OCI-LY3 (cell line): ENCODE measurements around the gene ATP12A.

Source experiments
- H2AFZ ChIP-seq: fragments of 200-600, 300-600 bp; shearing (Covaris generic); 2 replicates; pipeline ENCODE4 v1.6.0; 2014; ENCODE audit warnings: antibody characterized with exemption, low read depth, low read length
- H3K27ac ChIP-seq: fragments of 200-600, 300-600 bp; sonication (generic); 2 replicates; pipeline ENCODE4 v1.5.1; 2014; ENCODE audit warnings: mild to moderate bottlenecking, low read length, moderate library complexity, mixed read lengths
- H3K27me3 ChIP-seq: fragments of 200-600, 300-600 bp; sonication (generic); 2 replicates; pipeline ENCODE4 v1.6.1; 2014; ENCODE audit warnings: low read depth, low read length, mixed read lengths
- H3K36me3 ChIP-seq: fragments of 200-600, 300-600 bp; sonication (generic); replicated peaks from 2 replicates; pipeline ENCODE3; 2014; ENCODE audit warnings: low read depth, low read length, mixed read lengths
- H3K4me1 ChIP-seq: fragments of 300-600, 200-600 bp; sonication (generic); 2 replicates; pipeline ENCODE4 v1.6.1; 2014; ENCODE audit warnings: low read length, mixed read lengths
- H3K4me2 ChIP-seq: fragments of 200-600, 300-600 bp; sonication (generic); 2 replicates; pipeline ENCODE4 v1.6.1; 2014; ENCODE audit warnings: low read length, mixed read lengths
- H3K4me3 ChIP-seq: fragments of 300-600, 200-600 bp; sonication (generic); 2 replicates; pipeline ENCODE4 v1.5.1; 2014; ENCODE audit warnings: antibody characterized with exemption, mild to moderate bottlenecking, low read length, moderate library complexity
- H3K79me2 ChIP-seq: fragments of 300-600, 200-600 bp; shearing (Covaris generic); 2 replicates; pipeline ENCODE4 v1.6.1; 2014; ENCODE audit warnings: mild to moderate bottlenecking, low read length, mixed read lengths
- H3K9ac ChIP-seq: fragments of 300-600, 200-600 bp; shearing (Covaris generic); 2 replicates; pipeline ENCODE4 v1.6.0; 2014; ENCODE audit warnings: mild to moderate bottlenecking, low read length, moderate library complexity
- H3K9me3 ChIP-seq: fragments of 200-600, 300-600 bp; shearing (Covaris generic); 2 replicates; pipeline ENCODE4 v1.6.1; 2014; ENCODE audit warnings: low read length, mixed read lengths; ENCODE audit not compliant: insufficient read depth
- H4K20me1 ChIP-seq: fragments of 200-600, 300-600 bp; sonication (generic); 2 replicates; pipeline ENCODE4 v1.6.1; 2016; ENCODE audit warnings: low read length, mixed read lengths; ENCODE audit not compliant: insufficient read depth
- EZH2phosphoT487 ChIP-seq: fragments of 200-600 bp; shearing (Covaris generic); IDR thresholded peaks from 2 replicates; pipeline ENCODE4 v1.6.1; 2018; ENCODE audit warnings: antibody characterized with exemption, mixed run types, low read depth
- TF ChIP-seq, protein P1 (sequence below): fragments of 200-600, 300-600 bp; sonication (generic); IDR thresholded peaks from 2 replicates; pipeline ENCODE4 v1.5.1; 2014; ENCODE audit warnings: antibody characterized with exemption, low read length, low read depth

Gene ATP12A

GRCh38 chr13:24699541-24699940, 19.3 kb downstream of the ATP12A start:
- Histone ChIP-seq H3K4me3 (no peak overlapping the region), H2AFZ (no peak overlapping the region), H3K36me3 (no peaks in the 10 kb centered on the region), H3K9ac (no peak overlapping the region), H4K20me1 (no peaks in the 10 kb centered on the region), H3K4me2 (no peak overlapping the region), H3K4me1 (peaks cover 7% of the 10 kb centered on the region; the same call in 1 of the 2 replicates), H3K79me2 (no peaks in the 10 kb centered on the region), H3K9me3 (no peaks in the 10 kb centered on the region), H3K27ac (no peak overlapping the region), H3K27me3 (peaks cover 37% of the 10 kb centered on the region)
- TF ChIP-seq, protein P1, sequence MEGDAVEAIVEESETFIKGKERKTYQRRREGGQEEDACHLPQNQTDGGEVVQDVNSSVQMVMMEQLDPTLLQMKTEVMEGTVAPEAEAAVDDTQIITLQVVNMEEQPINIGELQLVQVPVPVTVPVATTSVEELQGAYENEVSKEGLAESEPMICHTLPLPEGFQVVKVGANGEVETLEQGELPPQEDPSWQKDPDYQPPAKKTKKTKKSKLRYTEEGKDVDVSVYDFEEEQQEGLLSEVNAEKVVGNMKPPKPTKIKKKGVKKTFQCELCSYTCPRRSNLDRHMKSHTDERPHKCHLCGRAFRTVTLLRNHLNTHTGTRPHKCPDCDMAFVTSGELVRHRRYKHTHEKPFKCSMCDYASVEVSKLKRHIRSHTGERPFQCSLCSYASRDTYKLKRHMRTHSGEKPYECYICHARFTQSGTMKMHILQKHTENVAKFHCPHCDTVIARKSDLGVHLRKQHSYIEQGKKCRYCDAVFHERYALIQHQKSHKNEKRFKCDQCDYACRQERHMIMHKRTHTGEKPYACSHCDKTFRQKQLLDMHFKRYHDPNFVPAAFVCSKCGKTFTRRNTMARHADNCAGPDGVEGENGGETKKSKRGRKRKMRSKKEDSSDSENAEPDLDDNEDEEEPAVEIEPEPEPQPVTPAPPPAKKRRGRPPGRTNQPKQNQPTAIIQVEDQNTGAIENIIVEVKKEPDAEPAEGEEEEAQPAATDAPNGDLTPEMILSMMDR, result no peak
- TF ChIP-seq EZH2phosphoT487, result no peak

DNA sequence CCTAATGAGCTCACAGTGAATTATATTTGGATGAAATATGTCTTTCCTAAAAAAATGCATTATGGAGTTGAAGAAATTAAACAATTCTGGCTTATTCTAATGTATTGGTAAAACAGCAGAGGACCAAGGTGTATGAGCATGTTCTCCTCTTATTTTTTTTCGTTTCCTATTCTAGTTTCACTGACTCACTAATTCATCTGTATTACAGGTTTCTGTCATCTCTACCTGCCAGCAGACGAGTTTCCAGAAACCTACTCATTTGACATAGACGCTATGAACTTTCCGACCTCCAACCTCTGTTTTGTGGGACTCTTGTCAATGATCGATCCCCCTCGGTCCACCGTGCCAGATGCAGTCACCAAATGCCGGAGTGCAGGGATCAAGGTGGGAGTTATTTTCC, 20.3 kb downstream of the ATP12A start:
- no peak overlapping the region for H2AFZ ChIP-seq
- no peak overlapping the region for H3K9ac ChIP-seq
- H3K4me2 ChIP-seq, result no peak overlapping the region
- no peaks in the 10 kb centered on the region for H3K36me3 ChIP-seq
- no peak overlapping the region for H3K27ac ChIP-seq
- no peak overlapping the region for H3K4me3 ChIP-seq
- peaks cover 7% of the 10 kb centered on the region; the same call in 1 of the 2 replicates for H3K4me1 ChIP-seq
- H3K79me2 ChIP-seq, result no peaks in the 10 kb centered on the region
- H3K9me3 ChIP-seq, result no peaks in the 10 kb centered on the region
- no peak for TF ChIP-seq EZH2phosphoT487
- TF ChIP-seq, protein P1, result no peak
- H3K27me3 ChIP-seq, result peaks cover 37% of the 10 kb centered on the region
- no peaks in the 10 kb centered on the region for H4K20me1 ChIP-seq

- no peaks in the 10 kb centered on the region for H3K9me3 ChIP-seq
- H3K4me2 ChIP-seq, result no peak overlapping the region
- H3K27ac ChIP-seq, result no peak overlapping the region
- H3K4me1 ChIP-seq, result peaks cover 8% of the 10 kb centered on the region; the same call in 1 of the 2 replicates
- no peaks in the 10 kb centered on the region for H4K20me1 ChIP-seq
- no peaks in the 10 kb centered on the region for H3K36me3 ChIP-seq
- no peak overlapping the region for H3K4me3 ChIP-seq
- H3K79me2 ChIP-seq, result no peaks in the 10 kb centered on the region
- H3K9ac ChIP-seq, result no peak overlapping the region
- no peak for TF ChIP-seq EZH2phosphoT487
- TF ChIP-seq, protein P1, result no peak
- H2AFZ ChIP-seq, result no peak overlapping the region
- peaks cover 3% of the 10 kb centered on the region; the same call in 1 of the 2 replicates for H3K27me3 ChIP-seq
These were observed 26.8 kb downstream of the ATP12A start for GRCh38 chr13:24706886-24707585.

DNA sequence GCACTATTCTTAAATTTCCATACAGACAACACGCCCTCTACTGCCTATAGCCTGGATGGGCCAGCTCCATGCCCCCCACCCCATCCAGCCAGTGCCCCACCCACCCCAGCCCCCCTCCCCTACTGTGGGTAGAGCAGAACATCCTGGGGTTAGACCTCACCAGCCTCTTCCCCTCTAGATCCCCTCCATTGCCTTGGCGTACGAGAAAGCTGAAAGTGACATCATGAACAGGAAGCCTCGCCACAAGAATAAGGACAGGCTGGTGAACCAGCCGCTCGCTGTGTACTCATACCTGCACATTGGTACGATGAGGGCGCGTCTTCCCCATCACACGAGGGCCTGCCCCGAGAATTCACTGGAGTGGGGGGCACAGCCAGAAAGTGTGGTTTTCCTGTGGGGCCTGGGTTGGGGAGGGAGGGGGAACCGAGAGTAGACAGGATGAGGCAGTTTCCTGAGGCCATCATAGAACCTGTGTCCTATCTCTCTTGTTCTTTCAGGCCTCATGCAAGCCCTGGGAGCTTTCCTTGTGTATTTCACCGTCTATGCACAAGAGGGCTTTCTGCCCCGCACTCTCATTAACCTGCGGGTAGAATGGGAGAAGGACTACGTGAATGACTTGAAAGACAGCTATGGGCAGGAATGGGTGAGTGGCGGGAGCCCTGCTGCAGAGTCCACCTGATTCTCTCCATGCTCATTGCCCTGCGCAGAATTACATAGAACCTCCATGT, 29.1 kb downstream of the ATP12A start:
- Histone ChIP-seq H3K9ac (no peak overlapping the region), H2AFZ (peak overlapping the region; percentile 68; the same call in 1 of the 2 replicates), H3K79me2 (no peaks in the 10 kb centered on the region), H3K4me1 (peaks cover 8% of the 10 kb centered on the region; the same call in 1 of the 2 replicates), H3K36me3 (no peaks in the 10 kb centered on the region), H3K9me3 (no peaks in the 10 kb centered on the region), H3K4me2 (peak overlapping the region; percentile 67), H3K27ac (no peak overlapping the region), H3K27me3 (no peaks in the 10 kb centered on the region), H4K20me1 (no peaks in the 10 kb centered on the region), H3K4me3 (peak overlapping the region; percentile 61)
- TF ChIP-seq EZH2phosphoT487, result no peak
- TF ChIP-seq, protein P1, result peak; percentile 14; the same call in 1 of the 2 replicates
